Heart right ventricle (tissue), 16 donors: ENCODE data around the gene CPNE7. TPM values are rescaled to one million over a fixed set of nuclear protein-coding genes. Genes with fewer than 3 reads are reported as not detected.

Source experiments
- ATAC-seq, 8 donors: fragments of 200-7000 bp; cut with Tn5 transposase; one replicate each; pipeline ENCODE4 v1.9.1; 2020; ENCODE audit warnings: mild to moderate bottlenecking in 8 of 8, moderate library complexity in 8 of 8, moderate number of reproducible peaks in 1 of 8
- DNase-seq, 2 donors: peaks; one replicate each; pipeline ENCODE4 v3.0.0-alpha.2; 2020
- H3K27ac ChIP-seq, 10 donors: fragments of 200-600 bp; sonication (generic) in 2 of 10; one replicate each; pipeline versions ENCODE4 v1.5.0 to v1.8.0; 2020 to 2022; ENCODE audit warnings: mild to moderate bottlenecking in 3 of 10
- H3K27me3 ChIP-seq, 7 donors: fragments of 200-600 bp; one replicate each; pipeline ENCODE4 v1.8.0; 2021 to 2022; ENCODE audit warnings: mild to moderate bottlenecking in 2 of 7
- H3K36me3 ChIP-seq, 9 donors: fragments of 200-600 bp; sonication (generic) in 1 of 9; one replicate each; pipeline versions ENCODE4 v1.5.0 to v1.8.0; 2020 to 2022; ENCODE audit warnings: mild to moderate bottlenecking in 2 of 9
- H3K4me1 ChIP-seq, 9 donors: fragments of 200-600 bp; sonication (generic) in 1 of 9; one replicate each; pipeline versions ENCODE4 v1.5.0 to v1.8.0; 2020 to 2022; ENCODE audit warnings: mild to moderate bottlenecking in 4 of 9
- H3K4me3 ChIP-seq, 10 donors: fragments of 200-600 bp; sonication (generic) in 2 of 10; one replicate each; pipeline versions ENCODE4 v1.5.0 to v1.8.0; 2020 to 2022; ENCODE audit warnings: mild to moderate bottlenecking in 7 of 10, moderate library complexity in 2 of 10
- H3K9me3 ChIP-seq, 11 donors: fragments of 200-600 bp in 10 of 11; sonication (generic) in 2 of 11; one replicate each; pipeline versions ENCODE4 v1.5.0 to v1.8.0; 2013 to 2022; ENCODE audit warnings: mild to moderate bottlenecking in 2 of 11, control low read depth in 1 of 11, moderate library complexity in 1 of 11
- whole genome bisulfite sequencing, 2 donors: extraction: QIAGEN DNeasy Blood & Tissue Kit; methylation state at CpG; one replicate each; pipeline ENCODE4 v1.1.7; 2013; ENCODE audit warnings: inconsistent platforms in 1 of 2; 5-methylcytosine and 5-hydroxymethylcytosine counted together
- intact Hi-C, 10 donors: fragments of 100-400 bp; cut with DNase I; formaldehyde crosslinking; loops; one replicate each; pipeline versions ENCODE4 v1.11.1 to v1.14.2; 2022
- polyA plus RNA-seq, 2 donors: library from polyadenylated mRNA; stranded (reverse); fragments of 200-250 nt; gene quantifications; one replicate each; pipeline ENCODE4 v1.2.3, GENCODE V29; 2013
- total RNA-seq, 10 donors: library from RNA; stranded (reverse); fragmentation: NEBNext Ultra II Directional in 3 of 10; extraction: Animal tissue kit (Norgen Biotek cat#: 25700) in 3 of 10; gene quantifications; one replicate each; pipeline versions ENCODE4 v1.2.1 to v1.2.4, GENCODE V29; 2021 to 2023
- TF ChIP-seq, protein P1 (sequence below), 9 donors: fragments of 200-600 bp; sonication (generic) in 2 of 9; IDR thresholded peaks; one replicate each; pipeline versions ENCODE4 v1.5.0 to v1.8.0; 2021 to 2022; ENCODE audit warnings: antibody characterized with exemption in 9 of 9, mild to moderate bottlenecking in 5 of 9, moderate library complexity in 1 of 9
- donor health status: Arrhythmogenic right ventricular cardiomyopathy.
- donor health status: ischemic (EF 13 %, LVEDD 7.1; RV severe dilation, severe dysfunction).
- donor health status: healthy with polysubstance abuse.
- donor health status: DM: no; HTN: yes; CAD: no.
- donor health status: DM: no; HTN: no; CAD: no.
- donor health status: ischemic (EF 25% LVEDD 6.9; RV normal size, moderate dysfunction).
- donor health status: ischemic (EF 25% LVEDD 5.7; RV mildly dilated, moderate dysfunction).
- donor health status: healthy.
- donor health status: DM: yes; HTN: yes; CAD: no.
- donor health status: Ischemic cardiomyopathy.
- donor health status: ischemic (EF 35%, LVEDD 5.7; RV mildly dilated, moderate dysfunction).
- donor health status: nonischemic (EF 11% LVEDD 7.7; RV severe dilation, severe dysfunction).
- donor health status: DM: yes; HTN: yes; CAD: no.
- donor health status: PGD.
- donor health status: ischemic (EF 29% LVEDD 5.4; RV normal size, mild dysfunction).
- donor health status: nonischemic (EF 23%, LVEDD 6.1; RV moderate dilation, normal function).

CPNE7 gene
- total and polyA plus RNA-seq, 12 donors, result 0.16 to 0.33 TPM; not detected in 10

DNA sequence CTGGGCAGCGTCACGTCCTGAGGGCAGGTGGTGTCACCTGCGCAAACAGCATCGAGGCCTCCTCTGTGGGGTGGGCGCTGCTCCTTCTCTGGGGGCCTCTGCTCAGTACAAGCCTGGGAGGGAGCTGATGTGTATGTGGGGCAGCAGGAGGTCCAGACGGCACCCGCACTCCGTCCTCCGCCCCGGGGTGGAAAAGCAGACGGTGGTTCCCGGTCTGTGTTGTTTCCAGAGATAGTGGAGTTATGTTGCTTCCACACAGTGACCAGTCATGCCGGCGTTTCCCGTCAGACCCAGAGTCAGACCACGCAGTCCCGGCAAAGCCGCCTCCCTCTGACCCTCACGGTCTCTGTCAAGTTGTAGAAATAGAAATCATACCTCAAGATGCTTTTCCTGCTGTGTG is 28.8 kb upstream of the CPNE7 start:
- TF ChIP-seq, protein P1, sequence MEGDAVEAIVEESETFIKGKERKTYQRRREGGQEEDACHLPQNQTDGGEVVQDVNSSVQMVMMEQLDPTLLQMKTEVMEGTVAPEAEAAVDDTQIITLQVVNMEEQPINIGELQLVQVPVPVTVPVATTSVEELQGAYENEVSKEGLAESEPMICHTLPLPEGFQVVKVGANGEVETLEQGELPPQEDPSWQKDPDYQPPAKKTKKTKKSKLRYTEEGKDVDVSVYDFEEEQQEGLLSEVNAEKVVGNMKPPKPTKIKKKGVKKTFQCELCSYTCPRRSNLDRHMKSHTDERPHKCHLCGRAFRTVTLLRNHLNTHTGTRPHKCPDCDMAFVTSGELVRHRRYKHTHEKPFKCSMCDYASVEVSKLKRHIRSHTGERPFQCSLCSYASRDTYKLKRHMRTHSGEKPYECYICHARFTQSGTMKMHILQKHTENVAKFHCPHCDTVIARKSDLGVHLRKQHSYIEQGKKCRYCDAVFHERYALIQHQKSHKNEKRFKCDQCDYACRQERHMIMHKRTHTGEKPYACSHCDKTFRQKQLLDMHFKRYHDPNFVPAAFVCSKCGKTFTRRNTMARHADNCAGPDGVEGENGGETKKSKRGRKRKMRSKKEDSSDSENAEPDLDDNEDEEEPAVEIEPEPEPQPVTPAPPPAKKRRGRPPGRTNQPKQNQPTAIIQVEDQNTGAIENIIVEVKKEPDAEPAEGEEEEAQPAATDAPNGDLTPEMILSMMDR (IDR thresholded peaks at IDR 0.05), result no peak
- DNase-seq (no peak), ATAC-seq (no peak)
- Histone ChIP-seq H3K27me3 (no peaks in the 10 kb centered on the region), H3K36me3 (peaks cover 0 to 96% (median 37%) of the 10 kb centered on the region in 9 donors), H3K27ac (no peak overlapping the region), H3K4me3 (no peak overlapping the region), H3K9me3 (no peaks in the 10 kb centered on the region), H3K4me1 (peaks cover 0 to 2% (median 0%) of the 10 kb centered on the region in 9 donors)
- 90 to 94% methylated on average over 19 of the region's 19 CpGs for WGBS, 2 donors
- intact Hi-C loops, result no loop called here

DNA sequence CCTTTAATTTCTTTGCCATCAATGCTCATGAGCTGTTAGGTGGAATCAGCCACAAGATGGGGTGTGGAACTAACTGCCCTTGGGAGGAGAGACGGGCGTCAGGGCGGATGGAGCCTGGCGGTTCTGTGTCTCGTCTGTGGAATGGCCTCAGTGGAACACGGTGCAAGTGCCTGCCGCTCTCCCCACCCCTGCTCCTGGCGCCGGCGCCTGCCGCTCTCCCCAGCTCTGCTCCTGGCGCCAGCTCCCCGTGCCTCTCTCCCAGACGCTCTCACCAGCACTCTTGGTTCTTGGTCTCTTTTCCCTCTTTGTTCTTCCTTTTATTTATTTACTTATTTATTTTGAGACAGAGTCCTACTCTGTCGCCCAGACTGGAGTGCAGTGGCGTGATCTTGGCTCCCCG is 28.3 kb upstream of the CPNE7 start:
- TF ChIP-seq, protein P1 (IDR thresholded peaks at IDR 0.05), result no peak
- Histone ChIP-seq H3K27me3 (no peaks in the 10 kb centered on the region), H3K4me3 (no peak overlapping the region), H3K4me1 (no peaks in the 10 kb centered on the region), H3K9me3 (no peaks in the 10 kb centered on the region), H3K36me3 (peaks cover 0 to 96% (median 41%) of the 10 kb centered on the region in 9 donors), H3K27ac (no peak overlapping the region)
- WGBS, 2 donors, result 93 to 94% methylated on average over 17 of the region's 17 CpGs
- ATAC-seq (no peak), DNase-seq (no peak)
- intact Hi-C loops, result no loop called here

DNA sequence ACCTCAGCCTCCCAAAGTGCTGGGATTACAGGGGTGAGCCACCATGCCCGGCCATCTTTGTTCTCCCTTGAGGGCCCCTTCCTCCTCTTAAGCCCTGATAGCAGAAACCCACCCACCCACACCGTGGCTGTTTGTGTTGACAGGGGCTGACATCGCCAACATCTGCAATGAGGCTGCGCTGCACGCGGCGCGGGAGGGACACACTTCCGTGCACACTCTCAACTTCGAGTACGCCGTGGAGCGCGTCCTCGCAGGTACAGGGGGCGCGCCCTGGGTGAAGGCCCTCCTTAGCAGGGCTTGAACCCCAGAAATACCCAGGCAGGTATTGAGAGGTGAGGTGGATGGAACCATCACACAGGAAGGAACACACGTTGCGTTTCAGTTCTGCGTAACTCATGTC is 27.7 kb upstream of the CPNE7 start:
- H3K4me1 ChIP-seq, result no peaks in the 10 kb centered on the region
- 95 to 96% methylated on average over 20 of the region's 20 CpGs for WGBS, 2 donors
- ATAC-seq, result no peak

GRCh38 chr16:89548344-89549006 is 27.1 kb upstream of the CPNE7 start:
- Histone ChIP-seq H3K27me3 (no peaks in the 10 kb centered on the region), H3K4me1 (no peaks in the 10 kb centered on the region), H3K9me3 (no peaks in the 10 kb centered on the region), H3K4me3 (no peak overlapping the region), H3K36me3 (peaks cover 0 to 99% (median 51%) of the 10 kb centered on the region in 9 donors), H3K27ac (no peak overlapping the region)
- TF ChIP-seq, protein P1 (IDR thresholded peaks at IDR 0.05), result no peak
- WGBS, 2 donors, result 89 to 91% methylated on average over 28 of the region's 28 CpGs
- no peak for DNase-seq
- no peak for ATAC-seq
- intact Hi-C loops, result no loop called here

More for the DNA sequence above, 27.7 kb upstream of the CPNE7 start:
- Histone ChIP-seq H3K9me3 (no peaks in the 10 kb centered on the region), H3K27ac (no peak overlapping the region), H3K4me3 (no peak overlapping the region), H3K36me3 (peaks cover 0 to 98% (median 47%) of the 10 kb centered on the region in 9 donors), H3K27me3 (no peaks in the 10 kb centered on the region)
- intact Hi-C loops, result no loop called here
- DNase-seq, result no peak
- TF ChIP-seq, protein P1 (IDR thresholded peaks at IDR 0.05), result no peak
